KG1 (cell line): ENCODE data around the gene CCDC87.
A peak's percentile ranks its signal among the peaks of the same experiment; 100 is the strongest.
"Not testable (repeated sequence)": the region's sequence is repeated elsewhere in the genome, so short reads cannot be mapped to it uniquely, and the experiment has no call there.

Experiments
- DNase-seq: peaks from one replicate; lab custom pipeline; 2025; lab: John Stamatoyannopoulos, UW

CCDC87 gene

GRCh38 chr11:66592457-66593302 is at the start of gene CCDC87, which contains the start of gene CCS:
TSS of gene CCDC87 (minus strand) at chr11:66593063. CDS start at chr11:66593015, 48 bp downstream.
TSS of gene CCS (plus strand) at chr11:66593185. CDS start at chr11:66593262, 77 bp downstream.
- peak; percentile 97 for DNase-seq

GRCh38 chr11:66641834-66642233 is 49.0 kb upstream of the CCDC87 start:
- no peak for DNase-seq

GRCh38 chr11:66639814-66640340 is 47.0 kb upstream of the CCDC87 start:
- DNase-seq: not testable (repeated sequence)

- DNase-seq: no peak
Measured at GRCh38 chr11:66639066-66639813, 46.4 kb upstream of the CCDC87 start.

- peak; percentile 99 for DNase-seq
Measured at GRCh38 chr11:66638177-66639065, 45.6 kb upstream of the CCDC87 start, which contains the start of gene RBM4. TSS of gene RBM4 (plus strand) at chr11:66638703. CDS start at chr11:66639712, 1,009 bp downstream.

- DNase-seq: peak; percentile 81
Measured at GRCh38 chr11:66637557-66638176, 44.8 kb upstream of the CCDC87 start.

- no peak for DNase-seq
Measured at GRCh38 chr11:66636411-66636810, 43.5 kb upstream of the CCDC87 start.

- DNase-seq: no peak
Measured at GRCh38 chr11:66632952-66633351, 40.1 kb upstream of the CCDC87 start.

- no peak for DNase-seq
Measured at GRCh38 chr11:66631883-66632282, 39.0 kb upstream of the CCDC87 start.

GRCh38 chr11:66629356-66629755 is 36.5 kb upstream of the CCDC87 start:
- no peak for DNase-seq

GRCh38 chr11:66628061-66628603 is 35.3 kb upstream of the CCDC87 start:
- DNase-seq: no peak

- DNase-seq: no peak
Measured at GRCh38 chr11:66626926-66627325, 34.1 kb upstream of the CCDC87 start.

- no peak for DNase-seq
Measured at GRCh38 chr11:66626382-66626781, 33.5 kb upstream of the CCDC87 start.

GRCh38 chr11:66625752-66626149 is 32.9 kb upstream of the CCDC87 start:
- no peak for DNase-seq

- DNase-seq: no peak
Measured at GRCh38 chr11:66625041-66625751, 32.3 kb upstream of the CCDC87 start.

GRCh38 chr11:66624450-66624849 is 31.6 kb upstream of the CCDC87 start:
- DNase-seq: no peak

GRCh38 chr11:66619080-66619554 is 26.3 kb upstream of the CCDC87 start:
- DNase-seq: no peak

- no peak for DNase-seq
Measured at GRCh38 chr11:66617155-66617834, 24.4 kb upstream of the CCDC87 start.

GRCh38 chr11:66616379-66617154 is 23.7 kb upstream of the CCDC87 start, which contains the start of gene RBM14:
TSS of gene RBM14 (plus strand) at chr11:66616630. CDS start at chr11:66616721, 91 bp downstream.
- peak; percentile 99 for DNase-seq
